Measurements from ENCODE around the gene SLC39A6. TPM values are rescaled to one million over a fixed set of nuclear protein-coding genes. Genes with fewer than 3 reads are reported as not detected.

Gene SLC39A6
- total RNA-seq, 1 donor from 2014 or later, result 81.3 TPM

DNA sequence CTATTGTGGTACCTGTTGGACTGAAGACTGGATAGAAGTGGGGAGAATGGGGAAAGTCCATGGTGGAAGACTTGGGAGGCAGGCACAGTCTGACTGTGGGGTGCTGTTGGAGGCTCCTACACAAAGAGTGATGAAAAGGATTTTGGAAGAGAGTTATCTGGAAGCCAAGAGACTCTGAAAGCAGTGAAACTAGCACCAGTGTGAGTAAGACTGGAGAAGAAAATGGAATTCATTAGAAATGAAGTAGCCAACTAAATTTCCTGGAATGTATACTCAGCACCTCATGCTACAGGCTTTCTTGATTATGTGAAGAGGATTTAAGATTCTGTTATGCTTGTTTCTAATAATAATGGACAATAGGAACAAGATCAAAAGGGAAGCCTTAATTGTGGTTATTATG lies 28.3 kb upstream of the SLC39A6 start:
- H3K4me2 ChIP-seq (ENCODE audit: low read length), result peak overlapping the region; percentile 63
- TF ChIP-seq, protein P1, sequence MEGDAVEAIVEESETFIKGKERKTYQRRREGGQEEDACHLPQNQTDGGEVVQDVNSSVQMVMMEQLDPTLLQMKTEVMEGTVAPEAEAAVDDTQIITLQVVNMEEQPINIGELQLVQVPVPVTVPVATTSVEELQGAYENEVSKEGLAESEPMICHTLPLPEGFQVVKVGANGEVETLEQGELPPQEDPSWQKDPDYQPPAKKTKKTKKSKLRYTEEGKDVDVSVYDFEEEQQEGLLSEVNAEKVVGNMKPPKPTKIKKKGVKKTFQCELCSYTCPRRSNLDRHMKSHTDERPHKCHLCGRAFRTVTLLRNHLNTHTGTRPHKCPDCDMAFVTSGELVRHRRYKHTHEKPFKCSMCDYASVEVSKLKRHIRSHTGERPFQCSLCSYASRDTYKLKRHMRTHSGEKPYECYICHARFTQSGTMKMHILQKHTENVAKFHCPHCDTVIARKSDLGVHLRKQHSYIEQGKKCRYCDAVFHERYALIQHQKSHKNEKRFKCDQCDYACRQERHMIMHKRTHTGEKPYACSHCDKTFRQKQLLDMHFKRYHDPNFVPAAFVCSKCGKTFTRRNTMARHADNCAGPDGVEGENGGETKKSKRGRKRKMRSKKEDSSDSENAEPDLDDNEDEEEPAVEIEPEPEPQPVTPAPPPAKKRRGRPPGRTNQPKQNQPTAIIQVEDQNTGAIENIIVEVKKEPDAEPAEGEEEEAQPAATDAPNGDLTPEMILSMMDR (IDR thresholded peaks at IDR 0.05; ENCODE audit: insufficient read depth, low read depth, low read length), result no peak
- TF ChIP-seq EZH2 (IDR thresholded peaks at IDR 0.05; ENCODE audit: insufficient read depth, low read length), result no peak
- H4K20me1 ChIP-seq (ENCODE audit: insufficient read depth, low read length), result no peaks in the 10 kb centered on the region
- Mint-ChIP-seq H3K27me3 (ENCODE audit: low read depth, unreplicated experiment) (no peaks in the 10 kb centered on the region), H3K27ac (ENCODE audit: unreplicated experiment) (peak overlapping the region; percentile 85), H3K4me3 (ENCODE audit: unreplicated experiment) (peak overlapping the region; percentile 23), H3K36me3 (ENCODE audit: low read depth, unreplicated experiment) (peaks cover 12% of the 10 kb centered on the region), H3K4me1 (ENCODE audit: low read depth, unreplicated experiment) (peaks cover 34% of the 10 kb centered on the region), H3K9me3 (ENCODE audit: unreplicated experiment) (no peaks in the 10 kb centered on the region)
- no peak overlapping the region for H3K4me3 ChIP-seq (ENCODE audit: insufficient read depth, low read depth, low read length)
- peak overlapping the region; percentile 67 for H3K9ac ChIP-seq (ENCODE audit: low read length)
- no peak overlapping the region for H2AFZ ChIP-seq (ENCODE audit: low read depth, low read length)
- FAIRE-seq, result no peak
- H3K27me3 ChIP-seq (ENCODE audit: insufficient read depth, low read length), result no peaks in the 10 kb centered on the region
- no peaks in the 10 kb centered on the region for H3K9me3 ChIP-seq (ENCODE audit: insufficient read depth, low read depth, low read length)
- peak overlapping the region; percentile 91 for H3K27ac ChIP-seq (ENCODE audit: low read depth, low read length)
- peak; percentile 61 for DNase-seq (ENCODE audit: low read depth)
- peaks cover 2% of the 10 kb centered on the region for H3K79me2 ChIP-seq (ENCODE audit: insufficient read depth, low read length)
- H3K36me3 ChIP-seq (ENCODE audit: insufficient read depth, low read length), result peaks cover 40% of the 10 kb centered on the region
- H3K4me1 ChIP-seq (ENCODE audit: insufficient read depth, low read length), result peaks cover 38% of the 10 kb centered on the region

DNA sequence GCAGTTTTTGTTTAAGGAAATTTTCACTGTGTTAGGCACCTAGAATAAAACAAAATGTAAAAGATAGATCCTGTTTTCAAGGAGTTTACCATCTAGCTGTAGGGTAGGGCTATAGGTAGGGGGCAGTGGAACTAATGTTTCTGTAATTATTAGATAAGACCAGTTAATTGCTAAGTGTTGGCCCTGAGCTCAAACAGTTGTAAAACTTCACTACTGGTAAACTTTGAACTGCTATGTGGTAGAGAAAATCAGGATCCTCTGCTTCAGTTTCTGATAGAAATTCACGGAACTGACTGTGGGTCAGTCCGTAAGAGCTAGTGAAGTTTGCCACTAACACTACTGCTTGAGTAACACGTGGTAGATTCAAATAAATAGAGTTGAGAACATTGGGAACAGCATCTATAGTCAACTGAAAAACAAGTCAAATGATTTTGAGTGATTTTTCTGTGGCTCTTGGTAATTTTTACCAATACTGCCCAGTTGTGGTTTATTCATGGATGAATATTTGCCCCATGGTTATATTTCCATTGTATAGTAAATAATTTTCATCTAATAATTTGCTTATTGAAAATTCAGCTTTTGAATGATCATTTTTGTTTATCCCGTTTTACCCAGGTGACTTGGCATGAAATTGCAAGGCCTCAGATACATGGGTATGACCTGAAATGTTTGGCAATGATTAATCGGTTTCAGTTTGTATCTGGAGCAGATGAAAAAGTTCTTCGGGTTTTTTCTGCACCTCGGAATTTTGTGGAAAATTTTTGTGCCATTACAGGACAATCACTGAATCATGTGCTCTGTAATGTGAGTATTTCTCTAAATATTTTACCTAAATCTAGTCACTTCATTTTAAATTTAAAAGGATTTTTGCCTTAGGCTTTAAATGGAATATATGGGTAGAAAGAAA lies 27.0 kb upstream of the SLC39A6 start:
- FAIRE-seq, result no peak
- Histone ChIP-seq H3K4me2 (ENCODE audit: low read length) (no peak overlapping the region), H3K36me3 (ENCODE audit: insufficient read depth, low read length) (peaks cover 39% of the 10 kb centered on the region), H3K4me3 (ENCODE audit: insufficient read depth, low read depth, low read length) (no peak overlapping the region), H3K9me3 (ENCODE audit: insufficient read depth, low read depth, low read length) (no peaks in the 10 kb centered on the region), H3K9ac (ENCODE audit: low read length) (no peak overlapping the region), H4K20me1 (ENCODE audit: insufficient read depth, low read length) (no peaks in the 10 kb centered on the region), H3K4me1 (ENCODE audit: insufficient read depth, low read length) (peaks cover 41% of the 10 kb centered on the region), H3K79me2 (ENCODE audit: insufficient read depth, low read length) (peaks cover 2% of the 10 kb centered on the region), H3K27ac (ENCODE audit: low read depth, low read length) (peak overlapping the region; percentile 91), H2AFZ (ENCODE audit: low read depth, low read length) (no peak overlapping the region), H3K27me3 (ENCODE audit: insufficient read depth, low read length) (no peaks in the 10 kb centered on the region)
- DNase-seq (ENCODE audit: low read depth), result peak; percentile 72
- peaks cover 40% of the 10 kb centered on the region for H3K4me1 Mint-ChIP-seq (ENCODE audit: low read depth, unreplicated experiment)
- H3K9me3 Mint-ChIP-seq (ENCODE audit: unreplicated experiment), result no peaks in the 10 kb centered on the region
- TF ChIP-seq EZH2 (IDR thresholded peaks at IDR 0.05; ENCODE audit: insufficient read depth, low read length), result no peak
- TF ChIP-seq, protein P1 (IDR thresholded peaks at IDR 0.05; ENCODE audit: insufficient read depth, low read depth, low read length), result no peak
- H3K27me3 Mint-ChIP-seq (ENCODE audit: low read depth, unreplicated experiment), result no peaks in the 10 kb centered on the region
- no peak overlapping the region for H3K27ac Mint-ChIP-seq (ENCODE audit: unreplicated experiment)
- H3K4me3 Mint-ChIP-seq (ENCODE audit: unreplicated experiment), result no peak overlapping the region
- H3K36me3 Mint-ChIP-seq (ENCODE audit: low read depth, unreplicated experiment), result peaks cover 8% of the 10 kb centered on the region

DNA sequence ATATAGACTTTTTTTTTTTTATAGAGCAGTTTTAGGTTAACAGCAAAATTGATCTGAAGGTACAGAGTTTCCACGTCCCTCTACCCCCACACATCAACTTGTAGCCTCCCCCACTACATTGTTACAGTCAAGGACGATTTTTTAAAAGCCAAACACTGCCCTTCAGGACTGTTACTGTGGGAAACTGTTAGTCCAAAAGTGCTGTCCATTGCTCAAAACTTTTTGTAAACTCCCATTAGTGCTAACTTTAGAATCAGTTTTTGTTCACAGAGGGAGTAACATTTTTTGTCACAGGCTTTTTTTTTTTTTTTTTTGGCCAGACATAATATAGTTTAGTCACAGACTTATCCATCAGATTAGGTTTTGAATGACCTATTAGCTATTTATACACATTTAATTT lies 24.6 kb upstream of the SLC39A6 start:
- Mint-ChIP-seq H3K4me1 (ENCODE audit: low read depth, unreplicated experiment) (peaks cover 48% of the 10 kb centered on the region), H3K27me3 (ENCODE audit: low read depth, unreplicated experiment) (no peaks in the 10 kb centered on the region), H3K9me3 (ENCODE audit: unreplicated experiment) (no peaks in the 10 kb centered on the region), H3K36me3 (ENCODE audit: low read depth, unreplicated experiment) (peaks cover 13% of the 10 kb centered on the region), H3K27ac (ENCODE audit: unreplicated experiment) (peak overlapping the region; percentile 97), H3K4me3 (ENCODE audit: unreplicated experiment) (no peak overlapping the region)
- Histone ChIP-seq H3K27ac (ENCODE audit: low read depth, low read length) (peak overlapping the region; percentile 98), H3K79me2 (ENCODE audit: insufficient read depth, low read length) (peaks cover 2% of the 10 kb centered on the region), H3K36me3 (ENCODE audit: insufficient read depth, low read length) (peaks cover 40% of the 10 kb centered on the region), H2AFZ (ENCODE audit: low read depth, low read length) (no peak overlapping the region), H3K4me1 (ENCODE audit: insufficient read depth, low read length) (peaks cover 40% of the 10 kb centered on the region), H3K9me3 (ENCODE audit: insufficient read depth, low read depth, low read length) (no peaks in the 10 kb centered on the region), H3K9ac (ENCODE audit: low read length) (peak overlapping the region; percentile 81), H3K4me3 (ENCODE audit: insufficient read depth, low read depth, low read length) (no peak overlapping the region), H3K27me3 (ENCODE audit: insufficient read depth, low read length) (no peaks in the 10 kb centered on the region), H3K4me2 (ENCODE audit: low read length) (peak overlapping the region; percentile 77), H4K20me1 (ENCODE audit: insufficient read depth, low read length) (no peaks in the 10 kb centered on the region)
- no peak for FAIRE-seq
- TF ChIP-seq, protein P1 (IDR thresholded peaks at IDR 0.05; ENCODE audit: insufficient read depth, low read depth, low read length), result no peak
- no peak for TF ChIP-seq EZH2 (IDR thresholded peaks at IDR 0.05; ENCODE audit: insufficient read depth, low read length)
- DNase-seq (ENCODE audit: low read depth), result peak; percentile 50

Measured in astrocyte (in vitro differentiated cells and primary cell).